Measurements from ENCODE around the gene CADM2. TPM values are rescaled to one million over a fixed set of nuclear protein-coding genes. Genes with fewer than 3 reads are reported as not detected.

CADM2 gene
- total RNA-seq, 1 donor from 2014 or later: 6.8 TPM

GRCh38 chr3:84993956-84994355, 35.2 kb downstream of the CADM2 start:
- peaks cover 9% of the 10 kb centered on the region for H3K4me1 ChIP-seq
- H3K4me3 Mint-ChIP-seq: no peak overlapping the region
- H3F3A ChIP-seq (ENCODE audit: low read depth): no peaks in the 10 kb centered on the region
- no peak overlapping the region for H2AFZ ChIP-seq (replicated peaks)
- no peak overlapping the region for H3K9ac ChIP-seq
- no peaks in the 10 kb centered on the region for H4K20me1 ChIP-seq (ENCODE audit: low read depth)
- H3K4me3 ChIP-seq: no peak overlapping the region
- no peak for DNase-seq (ENCODE audit: low spot score)
- no peak overlapping the region for H3K27ac Mint-ChIP-seq
- no peaks in the 10 kb centered on the region for H3K9me3 ChIP-seq (ENCODE audit: low read depth)
- no peak for TF ChIP-seq CTCF (IDR thresholded peaks at IDR 0.05)
- no peak for TF ChIP-seq EZH2phosphoT487 (IDR thresholded peaks at IDR 0.05)
- no peak for TF ChIP-seq EZH2 (IDR thresholded peaks at IDR 0.05)
- H3K4me2 ChIP-seq: no peak overlapping the region
- no peaks in the 10 kb centered on the region for H3K27me3 Mint-ChIP-seq (ENCODE audit: insufficient read depth, low read depth)
- no peak overlapping the region for H3K27ac ChIP-seq
- no peaks in the 10 kb centered on the region for H3K9me3 Mint-ChIP-seq
- peaks cover 5% of the 10 kb centered on the region for H3K4me1 Mint-ChIP-seq
- no peaks in the 10 kb centered on the region for H3K79me2 ChIP-seq (ENCODE audit: low read depth)
- no peaks in the 10 kb centered on the region for H3K36me3 ChIP-seq
- no peaks in the 10 kb centered on the region for H3K27me3 ChIP-seq
- H3K36me3 Mint-ChIP-seq: no peaks in the 10 kb centered on the region

- no peaks in the 10 kb centered on the region for H3K36me3 Mint-ChIP-seq
- no peaks in the 10 kb centered on the region for H3K9me3 Mint-ChIP-seq
- no peak for DNase-seq (ENCODE audit: low spot score)
- Histone ChIP-seq H3K4me2 (no peak overlapping the region), H3K4me3 (no peak overlapping the region), H3K9me3 (ENCODE audit: low read depth) (no peaks in the 10 kb centered on the region), H3K27ac (no peak overlapping the region), H2AFZ (replicated peaks) (no peak overlapping the region), H4K20me1 (ENCODE audit: low read depth) (no peaks in the 10 kb centered on the region), H3K27me3 (no peaks in the 10 kb centered on the region), H3K36me3 (no peaks in the 10 kb centered on the region), H3K4me1 (peaks cover 2% of the 10 kb centered on the region), H3K9ac (no peak overlapping the region), H3K79me2 (ENCODE audit: low read depth) (no peaks in the 10 kb centered on the region), H3F3A (ENCODE audit: low read depth) (no peaks in the 10 kb centered on the region)
- H3K27me3 Mint-ChIP-seq (ENCODE audit: insufficient read depth, low read depth): no peaks in the 10 kb centered on the region
- no peak overlapping the region for H3K27ac Mint-ChIP-seq
- no peak for TF ChIP-seq EZH2 (IDR thresholded peaks at IDR 0.05)
- TF ChIP-seq EZH2phosphoT487 (IDR thresholded peaks at IDR 0.05): no peak
- TF ChIP-seq CTCF (IDR thresholded peaks at IDR 0.05): no peak
- no peak overlapping the region for H3K4me3 Mint-ChIP-seq
- H3K4me1 Mint-ChIP-seq: peaks cover 3% of the 10 kb centered on the region
Observed at GRCh38 chr3:84998545-84998944, 39.8 kb downstream of the CADM2 start.

GRCh38 chr3:85003479-85003878, 44.7 kb downstream of the CADM2 start:
- Mint-ChIP-seq H3K9me3 (no peaks in the 10 kb centered on the region), H3K4me3 (no peak overlapping the region), H3K4me1 (no peaks in the 10 kb centered on the region), H3K27me3 (ENCODE audit: insufficient read depth, low read depth) (no peaks in the 10 kb centered on the region), H3K27ac (no peak overlapping the region), H3K36me3 (no peaks in the 10 kb centered on the region)
- no peaks in the 10 kb centered on the region for H3K79me2 ChIP-seq (ENCODE audit: low read depth)
- no peak for DNase-seq (ENCODE audit: low spot score)
- no peak overlapping the region for H3K27ac ChIP-seq
- no peak overlapping the region for H3K4me2 ChIP-seq
- no peaks in the 10 kb centered on the region for H3K9me3 ChIP-seq (ENCODE audit: low read depth)
- no peak overlapping the region for H2AFZ ChIP-seq (replicated peaks)
- no peaks in the 10 kb centered on the region for H3K27me3 ChIP-seq
- no peak for TF ChIP-seq CTCF (IDR thresholded peaks at IDR 0.05)
- no peak for TF ChIP-seq EZH2phosphoT487 (IDR thresholded peaks at IDR 0.05)
- no peak for TF ChIP-seq EZH2 (IDR thresholded peaks at IDR 0.05)
- H3K4me1 ChIP-seq: no peaks in the 10 kb centered on the region
- no peaks in the 10 kb centered on the region for H4K20me1 ChIP-seq (ENCODE audit: low read depth)
- no peak overlapping the region for H3K9ac ChIP-seq
- no peaks in the 10 kb centered on the region for H3K36me3 ChIP-seq
- no peak overlapping the region for H3K4me3 ChIP-seq
- H3F3A ChIP-seq (ENCODE audit: low read depth): no peaks in the 10 kb centered on the region

Data from neural progenitor cell (in vitro differentiated cells).